BLaER1 (cell line): ENCODE results near the gene TUBGCP4.
A peak's percentile ranks its signal among the peaks of the same experiment; 100 is the strongest.

Source experiments
- H3K27ac ChIP-seq: shearing (Covaris generic); formaldehyde crosslinking; 2 replicates; pipeline ENCODE4 v1.8.1; 2022
- H3K27me3 ChIP-seq: shearing (Covaris generic); formaldehyde crosslinking; 2 replicates; pipeline ENCODE4 v1.8.1; 2022
- H3K36me3 ChIP-seq: shearing (Covaris generic); formaldehyde crosslinking; 2 replicates; pipeline ENCODE4 v1.8.1; 2022
- H3K4me1 ChIP-seq: shearing (Covaris generic); formaldehyde crosslinking; 2 replicates; pipeline ENCODE4 v1.8.1; 2022
- H3K4me2 ChIP-seq: shearing (Covaris generic); formaldehyde crosslinking; 2 replicates; pipeline ENCODE4 v1.8.1; 2022
- H3K4me3 ChIP-seq: shearing (Covaris generic); formaldehyde crosslinking; 2 replicates; pipeline ENCODE4 v1.8.1; 2022
- H3K9ac ChIP-seq: shearing (Covaris generic); formaldehyde crosslinking; 2 replicates; pipeline ENCODE4 v1.8.1; 2022
- H3K9me3 ChIP-seq: shearing (Covaris generic); formaldehyde crosslinking; 2 replicates; pipeline ENCODE4 v1.8.1; 2022
- H4K20me1 ChIP-seq: shearing (Covaris generic); formaldehyde crosslinking; 2 replicates; pipeline ENCODE4 v1.8.1; 2022
- Cebpa-rat ChIP-seq: shearing (Covaris generic); IDR thresholded peaks from 2 replicates; pipeline ENCODE4 v1.8.1; 2022

The TUBGCP4 gene

GRCh38 chr15:43402255-43402654 is 31.4 kb downstream of the TUBGCP4 start:
- H3K27ac ChIP-seq = no peak overlapping the region
- 0 out of 2 replicates have a peak, but pooled peaks cover 3% of the 10 kb centered on the region for H4K20me1 ChIP-seq
- H3K9ac ChIP-seq = no peak overlapping the region
- H3K4me3 ChIP-seq = no peak overlapping the region
- no peaks in the 10 kb centered on the region for H3K9me3 ChIP-seq
- no peak for TF ChIP-seq Cebpa-rat
- no peak overlapping the region for H3K4me2 ChIP-seq
- no peaks in the 10 kb centered on the region for H3K27me3 ChIP-seq
- peaks cover 100% of the 10 kb centered on the region for H3K36me3 ChIP-seq
- no peaks in the 10 kb centered on the region for H3K4me1 ChIP-seq

- Histone ChIP-seq H3K36me3 (peaks cover 100% of the 10 kb centered on the region), H3K27ac (no peak overlapping the region), H3K27me3 (no peaks in the 10 kb centered on the region), H3K4me3 (no peak overlapping the region), H4K20me1 (no peaks in the 10 kb centered on the region), H3K4me1 (no peaks in the 10 kb centered on the region), H3K9me3 (no peaks in the 10 kb centered on the region), H3K4me2 (no peak overlapping the region), H3K9ac (no peak overlapping the region)
- no peak for TF ChIP-seq Cebpa-rat
Observed at GRCh38 chr15:43403616-43404015, 32.7 kb downstream of the TUBGCP4 start.

- H3K4me1 ChIP-seq = no peaks in the 10 kb centered on the region
- H3K27ac ChIP-seq = no peak overlapping the region
- no peaks in the 10 kb centered on the region for H3K9me3 ChIP-seq
- H3K4me3 ChIP-seq = no peak overlapping the region
- no peaks in the 10 kb centered on the region for H3K27me3 ChIP-seq
- H3K9ac ChIP-seq = no peak overlapping the region
- TF ChIP-seq Cebpa-rat = no peak
- H3K36me3 ChIP-seq = peaks cover 100% of the 10 kb centered on the region
- no peaks in the 10 kb centered on the region for H4K20me1 ChIP-seq
- H3K4me2 ChIP-seq = no peak overlapping the region
Observed at GRCh38 chr15:43404130-43404529, 33.2 kb downstream of the TUBGCP4 start.

GRCh38 chr15:43406189-43406588 is 35.3 kb downstream of the TUBGCP4 start:
- Histone ChIP-seq H3K27me3 (no peaks in the 10 kb centered on the region), H3K9me3 (no peaks in the 10 kb centered on the region), H4K20me1 (no peaks in the 10 kb centered on the region), H3K4me1 (no peaks in the 10 kb centered on the region), H3K27ac (no peak overlapping the region), H3K36me3 (peaks cover 98% of the 10 kb centered on the region), H3K4me3 (no peak overlapping the region), H3K9ac (no peak overlapping the region), H3K4me2 (no peak overlapping the region)
- no peak for TF ChIP-seq Cebpa-rat

GRCh38 chr15:43406808-43407207 is 35.9 kb downstream of the TUBGCP4 start:
- H3K27me3 ChIP-seq = no peaks in the 10 kb centered on the region
- H3K36me3 ChIP-seq = peaks cover 98% of the 10 kb centered on the region
- H3K9me3 ChIP-seq = no peaks in the 10 kb centered on the region
- H3K9ac ChIP-seq = no peak overlapping the region
- H4K20me1 ChIP-seq = no peaks in the 10 kb centered on the region
- H3K27ac ChIP-seq = no peak overlapping the region
- TF ChIP-seq Cebpa-rat = no peak
- H3K4me1 ChIP-seq = no peaks in the 10 kb centered on the region
- H3K4me3 ChIP-seq = no peak overlapping the region
- no peak overlapping the region for H3K4me2 ChIP-seq

- Histone ChIP-seq H3K27me3 (no peaks in the 10 kb centered on the region), H3K9me3 (no peaks in the 10 kb centered on the region), H4K20me1 (no peaks in the 10 kb centered on the region), H3K27ac (no peak overlapping the region), H3K4me1 (no peaks in the 10 kb centered on the region), H3K4me3 (no peak overlapping the region), H3K4me2 (no peak overlapping the region), H3K9ac (no peak overlapping the region), H3K36me3 (peaks cover 98% of the 10 kb centered on the region)
- no peak for TF ChIP-seq Cebpa-rat
Observed at GRCh38 chr15:43408789-43409188, 37.9 kb downstream of the TUBGCP4 start.

GRCh38 chr15:43410572-43411214 is 39.8 kb downstream of the TUBGCP4 start:
- no peaks in the 10 kb centered on the region for H3K4me1 ChIP-seq
- H3K4me2 ChIP-seq = no peak overlapping the region
- no peak for TF ChIP-seq Cebpa-rat
- H3K36me3 ChIP-seq = peaks cover 98% of the 10 kb centered on the region
- no peaks in the 10 kb centered on the region for H3K9me3 ChIP-seq
- no peak overlapping the region for H3K27ac ChIP-seq
- H3K4me3 ChIP-seq = no peak overlapping the region
- H3K9ac ChIP-seq = no peak overlapping the region
- no peaks in the 10 kb centered on the region for H3K27me3 ChIP-seq
- no peaks in the 10 kb centered on the region for H4K20me1 ChIP-seq

GRCh38 chr15:43412096-43412495 is 41.2 kb downstream of the TUBGCP4 start:
- Histone ChIP-seq H3K36me3 (peaks cover 98% of the 10 kb centered on the region), H3K9ac (no peak overlapping the region), H4K20me1 (no peaks in the 10 kb centered on the region), H3K27ac (no peak overlapping the region), H3K4me1 (no peaks in the 10 kb centered on the region), H3K27me3 (no peaks in the 10 kb centered on the region), H3K9me3 (no peaks in the 10 kb centered on the region), H3K4me3 (no peak overlapping the region), H3K4me2 (no peak overlapping the region)
- TF ChIP-seq Cebpa-rat = no peak

- Histone ChIP-seq H3K4me3 (no peak overlapping the region), H3K36me3 (peaks cover 97% of the 10 kb centered on the region), H3K9me3 (no peaks in the 10 kb centered on the region), H3K9ac (no peak overlapping the region), H4K20me1 (no peaks in the 10 kb centered on the region), H3K4me1 (no peaks in the 10 kb centered on the region), H3K4me2 (no peak overlapping the region), H3K27me3 (no peaks in the 10 kb centered on the region), H3K27ac (no peak overlapping the region)
- TF ChIP-seq Cebpa-rat = no peak
Observed at GRCh38 chr15:43414196-43414595, 43.3 kb downstream of the TUBGCP4 start.

- peaks cover 19% of the 10 kb centered on the region for H3K4me1 ChIP-seq
- H3K9me3 ChIP-seq = no peaks in the 10 kb centered on the region
- peaks cover 99% of the 10 kb centered on the region for H3K36me3 ChIP-seq
- H3K9ac ChIP-seq = no peak overlapping the region
- no peak for TF ChIP-seq Cebpa-rat
- no peaks in the 10 kb centered on the region for H3K27me3 ChIP-seq
- H3K4me3 ChIP-seq = no peak overlapping the region
- peak overlapping the region; percentile 45 for H3K4me2 ChIP-seq
- no peak overlapping the region for H3K27ac ChIP-seq
- H4K20me1 ChIP-seq = peaks cover 15% of the 10 kb centered on the region
Observed at GRCh38 chr15:43420435-43420834, 49.5 kb downstream of the TUBGCP4 start.

- Histone ChIP-seq H3K9me3 (no peaks in the 10 kb centered on the region), H3K27me3 (no peaks in the 10 kb centered on the region), H3K27ac (no peak overlapping the region), H3K4me1 (peaks cover 19% of the 10 kb centered on the region), H3K4me3 (no peak overlapping the region), H3K36me3 (peaks cover 99% of the 10 kb centered on the region), H3K4me2 (peak overlapping the region; percentile 45), H3K9ac (no peak overlapping the region), H4K20me1 (peaks cover 15% of the 10 kb centered on the region)
- no peak for TF ChIP-seq Cebpa-rat
Observed at GRCh38 chr15:43420876-43421275, 50.0 kb downstream of the TUBGCP4 start.
